T-helper 17 cell (primary cell): ENCODE data around the gene FGF3. TPM values are rescaled to one million over a fixed set of nuclear protein-coding genes. Genes with fewer than 3 reads are reported as not detected.
A peak's percentile ranks its signal among the peaks of the same experiment; 100 is the strongest.

Experiments
- ATAC-seq: fragments of 150-1000 bp; cut with Tn5 transposase; 2 replicates; pipeline ENCODE4 v1.10.0; 2021; ENCODE audit warnings: mild to moderate bottlenecking, moderate library complexity
- DNase-seq, 3 donors: peaks; one replicate each; pipeline versions ENCODE4 v3.0.0 to v3.0.0-alpha.2; 2020 to 2021
- H3K9me3 ChIP-seq: one replicate; pipeline ENCODE4 v1.7.0; 2013; ENCODE audit warnings: low read length, mild to moderate bottlenecking; ENCODE audit not compliant: control insufficient read depth, poor library complexity, severe bottlenecking
- H3K27ac Mint-ChIP-seq: one replicate; pipeline ENCODE4 v1.8.0; 2022; ENCODE audit warnings: mild to moderate bottlenecking, moderate library complexity, mixed read lengths
- H3K27me3 Mint-ChIP-seq: one replicate; pipeline ENCODE4 v1.8.0; 2022; ENCODE audit warnings: mixed read lengths
- H3K36me3 Mint-ChIP-seq: one replicate; pipeline ENCODE4 v1.8.0; 2022; ENCODE audit warnings: low read depth, mixed read lengths
- H3K4me1 Mint-ChIP-seq: one replicate; pipeline ENCODE4 v1.8.0; 2022; ENCODE audit warnings: mild to moderate bottlenecking, mixed read lengths
- H3K4me3 Mint-ChIP-seq: one replicate; pipeline ENCODE4 v1.8.0; 2022; ENCODE audit warnings: mild to moderate bottlenecking, moderate library complexity, mixed read lengths
- total RNA-seq, 4 donors: library from RNA in 2 of 4; stranded (reverse) in 2 of 4; gene quantifications; one replicate each; pipeline ENCODE4 v1.2.3 and lab custom pipeline; 2022 to 2026

FGF3 gene
- total RNA-seq, 2 donors from 2014 or later, result not detected

GRCh38 chr11:69801513-69802335 is 17.5 kb downstream of the FGF3 start:
- Mint-ChIP-seq H3K27ac (no peak overlapping the region), H3K27me3 (peaks cover 10% of the 10 kb centered on the region), H3K4me3 (no peak overlapping the region), H3K4me1 (no peaks in the 10 kb centered on the region), H3K36me3 (no peaks in the 10 kb centered on the region)
- no peak for ATAC-seq
- H3K9me3 ChIP-seq, result no peaks in the 10 kb centered on the region
- peak in 1 of 3 donors; percentile 21 for DNase-seq

DNA sequence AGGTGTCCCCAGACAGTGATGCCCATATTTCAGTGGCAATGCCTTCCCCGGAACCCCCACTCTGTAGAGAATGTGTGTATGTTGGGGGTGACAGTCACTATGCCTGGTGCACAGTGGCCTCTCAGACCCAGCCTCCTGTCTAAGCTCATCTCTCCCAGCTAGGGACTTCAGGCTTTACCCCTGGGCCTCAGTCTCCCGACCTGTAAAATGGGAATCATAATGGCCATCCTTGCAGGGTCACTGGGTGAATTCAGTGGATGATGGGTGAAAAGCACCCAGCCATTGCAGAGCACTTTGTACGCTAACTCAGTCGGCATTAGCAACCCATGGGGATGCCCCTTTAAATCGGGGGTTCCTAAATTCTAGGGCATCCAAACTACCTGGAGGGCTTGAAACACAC is 18.9 kb downstream of the FGF3 start:
- Mint-ChIP-seq H3K4me1 (no peaks in the 10 kb centered on the region), H3K36me3 (no peaks in the 10 kb centered on the region), H3K4me3 (no peak overlapping the region), H3K27ac (no peak overlapping the region), H3K27me3 (peaks cover 7% of the 10 kb centered on the region)
- H3K9me3 ChIP-seq, result no peaks in the 10 kb centered on the region
- no peak for DNase-seq
- ATAC-seq, result no peak

DNA sequence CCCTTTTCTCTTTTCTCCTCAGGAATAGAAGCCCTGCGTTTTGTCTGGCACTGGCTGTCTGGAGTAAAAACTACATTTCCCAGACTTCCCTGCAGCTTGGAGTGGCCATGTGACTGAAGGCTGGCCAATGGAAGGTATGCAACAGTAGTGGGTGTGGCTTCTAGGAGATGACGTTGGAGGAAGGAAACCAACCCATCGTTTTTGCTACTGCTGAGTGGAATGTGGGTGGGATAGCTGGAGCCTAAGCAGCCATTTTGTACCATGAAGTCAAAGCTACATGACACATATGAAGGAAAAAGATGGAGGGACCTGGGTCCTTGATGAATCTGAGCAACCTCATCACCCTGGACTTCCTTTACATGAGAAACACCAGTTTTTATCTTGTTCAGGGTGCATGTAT is 19.6 kb downstream of the FGF3 start:
- ATAC-seq (no peak), DNase-seq (no peak)
- H3K27ac Mint-ChIP-seq, result no peak overlapping the region
- H3K4me3 Mint-ChIP-seq, result no peak overlapping the region
- peaks cover 7% of the 10 kb centered on the region for H3K27me3 Mint-ChIP-seq
- no peaks in the 10 kb centered on the region for H3K9me3 ChIP-seq
- no peaks in the 10 kb centered on the region for H3K36me3 Mint-ChIP-seq
- H3K4me1 Mint-ChIP-seq, result no peaks in the 10 kb centered on the region

- no peak for ATAC-seq
Observed at GRCh38 chr11:69799097-69799496, 20.1 kb downstream of the FGF3 start.

DNA sequence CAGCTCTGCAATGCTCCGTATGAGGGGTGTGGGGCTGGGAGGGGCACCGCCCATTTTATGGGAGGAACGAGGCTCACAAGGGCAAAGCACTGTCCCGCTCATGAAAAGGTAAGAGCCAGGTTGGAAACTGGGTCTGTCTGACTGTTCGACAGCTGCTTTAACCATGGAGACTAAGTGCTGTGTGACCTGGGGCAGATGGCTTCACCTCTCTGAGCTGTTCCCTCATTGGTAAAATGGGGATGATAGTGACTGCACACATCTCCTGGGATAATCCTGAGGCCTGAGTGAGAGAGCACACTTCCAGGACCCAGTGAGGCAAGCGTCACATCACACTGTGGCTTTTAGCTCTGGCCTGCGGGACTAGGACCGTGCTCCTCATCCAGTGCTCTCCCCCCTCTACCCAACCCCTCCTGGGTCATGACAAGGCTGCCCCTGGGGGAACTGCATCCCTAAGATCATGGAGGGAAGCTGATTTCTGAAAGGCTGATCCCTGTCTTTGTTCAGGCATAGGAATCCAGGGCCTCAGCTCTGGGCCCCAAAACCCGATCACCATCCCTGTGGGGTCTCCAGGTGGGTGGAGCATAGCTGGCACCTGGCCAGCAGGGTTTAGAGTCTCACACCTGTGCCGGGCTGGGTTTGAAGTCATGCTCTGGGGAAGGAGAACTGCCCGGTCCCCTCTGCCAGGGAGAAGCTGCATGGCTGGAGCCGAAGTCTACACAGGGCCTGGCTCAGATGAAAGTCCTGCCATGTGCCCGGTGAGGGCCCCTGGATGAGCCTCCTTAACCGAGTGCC is 21.3 kb downstream of the FGF3 start:
- no peaks in the 10 kb centered on the region for H3K9me3 ChIP-seq
- Mint-ChIP-seq H3K36me3 (no peaks in the 10 kb centered on the region), H3K4me1 (peaks cover 1% of the 10 kb centered on the region), H3K4me3 (no peak overlapping the region), H3K27me3 (peaks cover 7% of the 10 kb centered on the region), H3K27ac (no peak overlapping the region)
- no peak for ATAC-seq
- DNase-seq, result no peak

More at GRCh38 chr11:69799097-69799496, 20.1 kb downstream of the FGF3 start:
- H3K4me1 Mint-ChIP-seq, result no peaks in the 10 kb centered on the region
- H3K27ac Mint-ChIP-seq, result no peak overlapping the region
- peaks cover 7% of the 10 kb centered on the region for H3K27me3 Mint-ChIP-seq
- no peaks in the 10 kb centered on the region for H3K36me3 Mint-ChIP-seq
- no peak for DNase-seq
- no peaks in the 10 kb centered on the region for H3K9me3 ChIP-seq
- no peak overlapping the region for H3K4me3 Mint-ChIP-seq

DNA sequence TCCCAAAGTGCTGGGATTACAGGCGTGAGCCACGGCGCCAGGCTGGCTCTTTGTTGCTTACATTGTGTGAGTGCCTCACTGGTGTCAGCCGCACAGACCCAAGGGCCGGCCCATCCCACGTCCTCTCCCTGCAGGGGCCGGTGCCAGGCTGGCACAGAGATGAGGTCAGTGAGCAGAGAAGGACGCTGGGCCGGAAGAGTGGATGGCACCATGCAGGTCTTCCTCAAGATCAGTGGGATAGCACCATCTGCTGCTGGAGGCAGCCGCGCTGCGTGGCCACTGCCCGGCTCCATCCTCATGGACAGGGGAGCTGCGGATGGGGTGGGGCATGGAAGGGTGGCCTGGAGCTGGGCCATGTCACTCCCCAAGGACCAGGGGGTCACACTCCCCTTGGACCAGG is 22.1 kb downstream of the FGF3 start:
- Mint-ChIP-seq H3K4me1 (peaks cover 3% of the 10 kb centered on the region), H3K36me3 (no peaks in the 10 kb centered on the region), H3K27me3 (peaks cover 7% of the 10 kb centered on the region), H3K4me3 (no peak overlapping the region), H3K27ac (no peak overlapping the region)
- DNase-seq (no peak), ATAC-seq (no peak)
- no peaks in the 10 kb centered on the region for H3K9me3 ChIP-seq

DNA sequence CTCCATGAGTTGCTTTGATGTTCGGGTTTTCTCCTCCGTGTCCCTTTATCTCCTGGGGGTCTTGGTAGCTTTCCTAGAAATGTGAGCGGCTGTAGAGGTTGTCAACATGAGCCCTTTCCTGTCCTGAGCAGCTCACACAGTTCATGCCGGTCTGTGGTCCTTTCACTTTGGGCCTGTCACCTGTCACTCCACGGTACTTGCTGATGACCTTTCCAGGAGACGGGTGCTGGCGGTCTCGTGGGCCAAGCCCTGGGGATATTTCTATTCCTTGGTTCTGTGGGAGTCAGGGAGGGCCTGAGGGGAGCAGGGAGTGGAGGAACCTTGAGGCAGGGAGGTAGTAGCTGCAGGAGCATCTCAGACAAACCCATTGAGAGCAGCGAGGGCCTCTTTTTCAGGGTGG is 23.2 kb downstream of the FGF3 start:
- DNase-seq, result no peak
- no peak for ATAC-seq
- no peaks in the 10 kb centered on the region for H3K36me3 Mint-ChIP-seq
- H3K27ac Mint-ChIP-seq, result no peak overlapping the region
- H3K27me3 Mint-ChIP-seq, result no peaks in the 10 kb centered on the region
- peaks cover 3% of the 10 kb centered on the region for H3K4me1 Mint-ChIP-seq
- no peak overlapping the region for H3K4me3 Mint-ChIP-seq
- H3K9me3 ChIP-seq, result no peaks in the 10 kb centered on the region

GRCh38 chr11:69791276-69792180 is 27.7 kb downstream of the FGF3 start:
- Mint-ChIP-seq H3K4me3 (no peak overlapping the region), H3K27me3 (peaks cover 13% of the 10 kb centered on the region), H3K4me1 (peaks cover 3% of the 10 kb centered on the region), H3K27ac (no peak overlapping the region), H3K36me3 (no peaks in the 10 kb centered on the region)
- no peak for ATAC-seq
- no peak for DNase-seq
- H3K9me3 ChIP-seq, result no peaks in the 10 kb centered on the region

DNA sequence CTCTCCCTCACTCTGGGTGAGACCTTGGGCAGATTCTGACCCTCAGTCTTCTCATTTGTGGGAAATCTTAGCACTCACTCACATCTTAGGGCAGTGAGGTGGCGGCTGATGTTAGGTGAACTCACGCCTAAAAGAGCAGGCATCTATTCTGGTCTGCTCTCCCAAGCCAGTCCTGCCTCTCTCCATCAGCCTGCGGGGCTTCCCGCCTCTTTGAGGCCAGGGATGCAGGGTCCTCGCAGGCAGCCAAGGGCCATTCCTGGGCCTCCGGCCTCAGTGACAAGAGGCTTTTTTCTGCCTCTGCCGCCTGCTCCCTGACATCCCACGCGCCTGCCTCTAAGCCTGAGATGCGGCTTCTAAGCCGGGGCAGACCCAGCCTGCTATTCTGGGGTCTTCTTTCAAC is 30.3 kb downstream of the FGF3 start:
- H3K27me3 Mint-ChIP-seq, result peaks cover 13% of the 10 kb centered on the region
- peaks cover 3% of the 10 kb centered on the region for H3K4me1 Mint-ChIP-seq
- H3K9me3 ChIP-seq, result no peaks in the 10 kb centered on the region
- H3K27ac Mint-ChIP-seq, result no peak overlapping the region
- ATAC-seq (no peak), DNase-seq (no peak)
- no peak overlapping the region for H3K4me3 Mint-ChIP-seq
- no peaks in the 10 kb centered on the region for H3K36me3 Mint-ChIP-seq

GRCh38 chr11:69787906-69788305 is 31.3 kb downstream of the FGF3 start:
- H3K27me3 Mint-ChIP-seq, result peaks cover 15% of the 10 kb centered on the region
- no peak overlapping the region for H3K27ac Mint-ChIP-seq
- H3K36me3 Mint-ChIP-seq, result no peaks in the 10 kb centered on the region
- peaks cover 1% of the 10 kb centered on the region for H3K4me1 Mint-ChIP-seq
- no peak for ATAC-seq
- H3K4me3 Mint-ChIP-seq, result no peak overlapping the region
- DNase-seq, result no peak
- no peaks in the 10 kb centered on the region for H3K9me3 ChIP-seq

GRCh38 chr11:69787457-69787856 is 31.8 kb downstream of the FGF3 start:
- H3K27ac Mint-ChIP-seq, result no peak overlapping the region
- ATAC-seq (no peak), DNase-seq (no peak)
- no peaks in the 10 kb centered on the region for H3K9me3 ChIP-seq
- H3K36me3 Mint-ChIP-seq, result no peaks in the 10 kb centered on the region
- no peaks in the 10 kb centered on the region for H3K4me1 Mint-ChIP-seq
- H3K4me3 Mint-ChIP-seq, result no peak overlapping the region
- H3K27me3 Mint-ChIP-seq, result peaks cover 19% of the 10 kb centered on the region

DNA sequence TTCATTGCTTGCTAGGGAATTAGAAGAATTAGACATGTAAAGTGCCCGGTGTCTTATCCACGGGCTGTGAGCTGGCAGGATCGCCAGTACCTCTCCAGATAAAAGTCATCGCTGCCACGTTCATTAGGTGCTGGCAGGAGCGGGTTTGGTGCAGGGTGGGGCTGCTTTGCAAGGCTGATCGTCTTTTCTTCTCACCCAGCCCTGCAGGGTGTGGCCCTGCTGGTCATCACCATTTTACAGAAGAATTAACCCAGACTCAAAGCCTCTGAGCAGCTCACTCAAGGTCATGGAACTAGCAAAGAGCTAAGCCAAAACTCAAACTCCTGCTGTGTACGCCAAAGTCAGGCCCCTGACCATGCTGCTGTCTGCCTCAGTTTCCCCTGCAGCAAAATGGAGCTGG is 38.0 kb downstream of the FGF3 start:
- Mint-ChIP-seq H3K4me3 (no peak overlapping the region), H3K4me1 (peaks cover 2% of the 10 kb centered on the region), H3K36me3 (peaks cover 3% of the 10 kb centered on the region), H3K27ac (no peak overlapping the region), H3K27me3 (peaks cover 30% of the 10 kb centered on the region)
- no peak for DNase-seq
- H3K9me3 ChIP-seq, result no peaks in the 10 kb centered on the region
- no peak for ATAC-seq

DNA sequence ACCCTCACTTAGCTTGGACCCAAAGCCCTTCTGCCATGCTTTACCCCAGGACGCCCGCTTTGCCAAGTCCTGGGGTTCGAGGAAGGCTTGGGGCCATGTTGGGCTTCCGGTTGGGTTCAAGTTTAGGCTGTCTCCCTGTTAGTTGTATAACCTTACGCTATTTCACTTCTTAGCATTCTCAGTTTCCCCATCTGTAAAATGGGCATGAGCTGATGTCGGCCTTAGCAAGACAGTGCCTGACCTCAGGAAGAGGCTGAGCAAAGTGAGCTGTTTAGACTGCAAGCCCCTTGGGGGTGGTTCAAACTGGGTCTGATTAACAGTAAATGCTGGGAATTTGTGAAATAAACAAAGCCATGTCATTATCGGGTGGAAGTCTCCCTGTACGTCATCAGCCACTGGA is 40.8 kb downstream of the FGF3 start:
- Mint-ChIP-seq H3K27me3 (peaks cover 30% of the 10 kb centered on the region), H3K36me3 (peaks cover 3% of the 10 kb centered on the region), H3K4me3 (no peak overlapping the region), H3K27ac (no peak overlapping the region), H3K4me1 (peaks cover 2% of the 10 kb centered on the region)
- ATAC-seq, result no peak
- no peak for DNase-seq
- H3K9me3 ChIP-seq, result no peaks in the 10 kb centered on the region
